BE2C (cell line): ENCODE results near the gene P2RX7.

Source experiments
- DNase-seq: peaks from one replicate; pipeline ENCODE4 v3.0.0-alpha.2; 2020
- H3K27me3 ChIP-seq: fragments of 250-450 bp; sonication (Bioruptor Pico); 2 replicates; pipeline ENCODE4 v1.5.1; 2020; ENCODE audit warnings: mild to moderate bottlenecking
- H3K36me3 ChIP-seq: fragments of 250-450 bp; sonication (Bioruptor Pico); 2 replicates; pipeline ENCODE4 v1.5.1; 2020; ENCODE audit warnings: mild to moderate bottlenecking
- H3K4me1 ChIP-seq: fragments of 250-450 bp; sonication (Bioruptor Pico); 2 replicates; pipeline ENCODE4 v1.5.1; 2020
- H3K4me3 ChIP-seq: 2 replicates; pipeline ENCODE4 v1.5.1; 2011; ENCODE audit warnings: low read depth, low read length
- H3K9me3 ChIP-seq: fragments of 250-450 bp; sonication (Bioruptor Pico); 2 replicates; pipeline ENCODE4 v1.5.1; 2020
- CTCF ChIP-seq: IDR thresholded peaks from 2 replicates; pipeline ENCODE4 v1.5.1; 2012; ENCODE audit warnings: mild to moderate bottlenecking, low read depth, low read length

P2RX7 gene

DNA sequence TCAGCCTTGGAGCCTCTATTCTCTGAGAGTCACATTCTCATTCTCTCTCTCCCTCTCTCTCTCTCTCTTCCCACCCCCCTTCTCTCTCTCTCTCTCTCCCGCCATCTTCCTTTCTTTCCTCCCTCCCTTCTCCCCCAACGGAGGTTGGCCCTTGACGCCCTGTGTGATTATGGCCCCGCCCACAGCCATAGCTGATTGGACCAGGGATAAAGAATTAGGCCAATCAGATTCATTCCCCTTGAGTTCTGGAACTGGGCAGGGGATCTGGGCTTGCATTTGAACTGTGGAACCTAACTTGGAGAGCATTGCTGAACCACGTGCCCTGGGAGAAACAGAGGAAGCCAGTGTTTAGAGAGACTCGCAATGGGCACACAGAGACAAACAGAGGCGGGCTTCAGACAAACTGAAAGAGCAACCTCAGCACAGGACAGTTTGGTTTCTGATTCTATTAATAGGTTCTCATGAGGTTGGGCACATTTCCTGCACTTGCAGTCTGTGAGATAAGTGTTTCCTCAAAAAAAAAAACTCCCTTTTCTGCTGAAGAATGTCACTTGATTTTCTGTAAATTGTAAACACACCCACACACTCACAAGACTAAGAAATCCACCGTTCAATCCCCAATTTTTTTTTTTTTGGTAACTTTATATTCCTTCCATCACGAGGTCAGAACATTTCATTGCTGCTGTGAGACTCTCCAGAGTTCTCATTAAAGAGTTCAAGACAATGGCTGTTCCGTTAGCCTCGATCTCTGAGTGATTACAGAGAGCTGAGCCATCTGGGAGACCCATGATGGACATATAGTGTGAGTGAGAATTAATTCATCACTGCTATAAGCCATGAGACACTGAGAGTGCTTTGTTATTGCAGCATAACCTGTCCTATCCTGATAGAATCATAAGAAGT, 3.5 kb upstream of the P2RX7 start:
- H3K4me1 ChIP-seq, result peaks cover 10% of the 10 kb centered on the region
- peak; percentile 75 for DNase-seq
- no peak for TF ChIP-seq CTCF
- H3K27me3 ChIP-seq, result no peaks in the 10 kb centered on the region
- H3K36me3 ChIP-seq, result no peaks in the 10 kb centered on the region
- no peaks in the 10 kb centered on the region for H3K9me3 ChIP-seq
- H3K4me3 ChIP-seq, result no peak overlapping the region

DNA sequence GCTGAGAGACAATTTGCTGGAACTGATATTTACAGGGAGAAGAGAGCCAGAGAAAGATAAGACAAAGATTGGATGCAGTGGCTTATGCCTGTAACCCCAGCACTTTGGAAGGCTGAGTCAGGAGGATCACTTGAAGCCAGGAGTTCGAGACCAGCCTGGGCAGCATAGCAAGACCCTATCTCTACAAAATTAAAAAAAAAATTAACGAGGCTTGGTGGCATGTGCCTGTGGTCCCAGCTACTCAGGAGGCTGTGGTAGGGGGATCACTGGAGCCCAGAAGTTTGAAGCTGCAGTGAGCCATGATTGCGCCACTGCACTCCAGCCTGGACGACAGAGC, 2.9 kb upstream of the P2RX7 start:
- TF ChIP-seq CTCF, result no peak
- H3K4me3 ChIP-seq, result no peak overlapping the region
- DNase-seq, result no peak
- H3K36me3 ChIP-seq, result no peaks in the 10 kb centered on the region
- H3K4me1 ChIP-seq, result peaks cover 10% of the 10 kb centered on the region
- no peaks in the 10 kb centered on the region for H3K9me3 ChIP-seq
- H3K27me3 ChIP-seq, result no peaks in the 10 kb centered on the region

DNA sequence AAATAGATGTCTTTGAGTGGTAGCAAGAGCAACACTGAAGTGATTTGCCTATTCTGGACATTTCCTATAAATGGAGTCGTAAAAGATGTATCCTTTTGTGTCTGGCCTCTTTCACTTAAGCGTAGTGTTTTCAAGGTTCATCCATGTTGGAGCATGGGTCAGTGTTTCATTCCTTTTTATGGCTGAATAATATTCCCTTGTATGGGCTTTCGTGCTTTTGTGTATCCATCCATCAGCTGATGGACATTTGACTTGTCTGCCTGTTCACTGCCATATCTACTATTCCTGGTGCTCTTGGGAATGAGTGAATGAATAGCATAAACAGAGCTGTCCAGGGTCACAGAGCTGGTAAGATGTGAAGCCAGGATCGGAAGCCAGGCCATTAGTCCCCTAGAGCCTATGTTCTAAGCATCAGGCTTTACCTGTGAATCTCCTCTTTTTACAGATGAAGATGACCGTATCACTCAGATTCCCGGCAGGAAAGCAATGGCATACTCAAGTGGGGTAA, 1.8 kb upstream of the P2RX7 start:
- Histone ChIP-seq H3K4me1 (peaks cover 10% of the 10 kb centered on the region), H3K4me3 (no peak overlapping the region), H3K9me3 (no peaks in the 10 kb centered on the region), H3K36me3 (no peaks in the 10 kb centered on the region), H3K27me3 (no peaks in the 10 kb centered on the region)
- TF ChIP-seq CTCF, result no peak
- DNase-seq, result no peak

DNA sequence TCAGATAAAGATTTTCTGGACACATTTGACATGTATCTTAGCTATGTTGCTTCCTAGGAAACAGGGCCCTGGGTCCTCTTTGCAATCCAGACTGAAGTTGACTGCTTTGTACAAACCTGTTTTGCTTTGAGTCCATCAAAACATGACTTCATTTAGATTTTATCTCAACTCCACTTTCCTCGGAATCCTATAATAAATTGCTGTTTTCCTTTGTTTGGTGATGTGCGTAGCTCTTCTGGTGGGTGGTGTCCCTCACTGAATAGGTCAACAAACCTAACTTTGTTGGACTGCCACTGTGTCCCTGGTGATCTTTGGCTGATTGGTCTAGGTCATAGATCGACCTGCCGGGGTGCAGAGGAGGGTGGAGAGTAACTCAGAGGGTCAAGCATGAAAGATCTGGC, 735 bp upstream of the P2RX7 start:
- DNase-seq, result no peak
- Histone ChIP-seq H3K9me3 (no peaks in the 10 kb centered on the region), H3K27me3 (no peaks in the 10 kb centered on the region), H3K36me3 (no peaks in the 10 kb centered on the region), H3K4me1 (peaks cover 10% of the 10 kb centered on the region), H3K4me3 (no peak overlapping the region)
- TF ChIP-seq CTCF, result no peak

GRCh38 chr12:121133838-121134237, 1.2 kb downstream of the P2RX7 start:
- Histone ChIP-seq H3K4me1 (peaks cover 10% of the 10 kb centered on the region), H3K9me3 (no peaks in the 10 kb centered on the region; the same call in 1 of the 2 replicates), H3K36me3 (no peaks in the 10 kb centered on the region), H3K4me3 (peak overlapping the region; percentile 66), H3K27me3 (no peaks in the 10 kb centered on the region)
- no peak for TF ChIP-seq CTCF
- DNase-seq, result no peak

GRCh38 chr12:121135320-121135719, 2.6 kb downstream of the P2RX7 start:
- no peak for DNase-seq
- no peaks in the 10 kb centered on the region for H3K27me3 ChIP-seq
- H3K36me3 ChIP-seq, result no peaks in the 10 kb centered on the region
- H3K9me3 ChIP-seq, result no peaks in the 10 kb centered on the region; the same call in 1 of the 2 replicates
- no peak overlapping the region for H3K4me3 ChIP-seq
- peaks cover 10% of the 10 kb centered on the region for H3K4me1 ChIP-seq
- no peak for TF ChIP-seq CTCF
